HepG2 (cell line): ENCODE measurements around the gene STIM1.

ENCODE experiments used
- CTCF ChIP-seq: sonication (generic); formaldehyde crosslinking; IDR thresholded peaks from 2 replicates; pipeline ENCODE4 v1.5.0; 2020; ENCODE audit warnings: mild to moderate bottlenecking, missing genetic modification reagents, moderate library complexity
- MAX ChIP-seq: IDR thresholded peaks from 2 replicates; pipeline ENCODE4 v1.6.1; 2012; ENCODE audit warnings: inconsistent platforms
- PLSCR1 ChIP-seq: sonication (generic); formaldehyde crosslinking; IDR thresholded peaks from 2 replicates; pipeline ENCODE4 v1.5.0; 2020; ENCODE audit warnings: missing genetic modification reagents, mild to moderate bottlenecking, borderline replicate concordance
- POLR2A ChIP-seq, 2 experiments: IDR thresholded peaks; 2 replicates each; pipeline ENCODE4 v1.6.1; 2011; ENCODE audit warnings: low read depth in 2 of 2, low read length in 2 of 2, mild to moderate bottlenecking in 1 of 2, moderate library complexity in 1 of 2; ENCODE audit not compliant: insufficient read depth in 1 of 2
- POLR2AphosphoS2 ChIP-seq: IDR thresholded peaks from 2 replicates; pipeline ENCODE4 v1.6.1; 2011; ENCODE audit warnings: low read depth, low read length, improper control_type of control experiment
- PREB ChIP-seq: sonication (generic); formaldehyde crosslinking; IDR thresholded peaks from 2 replicates; pipeline ENCODE4 v1.4.0; 2020; ENCODE audit warnings: missing genetic modification reagents
- TARDBP ChIP-seq: sonication (generic); formaldehyde crosslinking; IDR thresholded peaks from 2 replicates; pipeline ENCODE4 v1.8.0; 2022; ENCODE audit warnings: mild to moderate bottlenecking, missing genetic modification reagents
- YY1 ChIP-seq: IDR thresholded peaks from 2 replicates; pipeline ENCODE4 v1.6.1; 2011; ENCODE audit warnings: low read length, low read depth, moderate library complexity, mild to moderate bottlenecking; ENCODE audit not compliant: insufficient read depth, insufficient replicate concordance
- ZNF12 ChIP-seq: sonication (generic); formaldehyde crosslinking; IDR thresholded peaks from 2 replicates; pipeline ENCODE4 v1.5.0; 2020; ENCODE audit warnings: missing genetic modification reagents
- ZNF124 ChIP-seq: sonication (generic); formaldehyde crosslinking; IDR thresholded peaks from 2 replicates; pipeline ENCODE4 v1.4.0; 2020; ENCODE audit warnings: missing genetic modification reagents
- ZNF274 ChIP-seq: sonication (generic); formaldehyde crosslinking; IDR thresholded peaks from 2 replicates; pipeline ENCODE4 v1.5.1; 2020; ENCODE audit warnings: mild to moderate bottlenecking, missing genetic modification reagents
- ZNF704 ChIP-seq: sonication (generic); formaldehyde crosslinking; IDR thresholded peaks from 2 replicates; pipeline ENCODE4 v1.8.1; 2023; ENCODE audit warnings: mild to moderate bottlenecking, inconsistent platforms, moderate library complexity, missing genetic modification reagents, borderline replicate concordance
- ZNF816 ChIP-seq: sonication (generic); formaldehyde crosslinking; IDR thresholded peaks from 2 replicates; pipeline ENCODE4 v1.8.0; 2022; ENCODE audit warnings: missing genetic modification reagents, mild to moderate bottlenecking, borderline replicate concordance
- ZSCAN22 ChIP-seq: sonication (generic); formaldehyde crosslinking; IDR thresholded peaks from 2 replicates; pipeline ENCODE4 v1.4.0; 2020; ENCODE audit warnings: mild to moderate bottlenecking, missing genetic modification reagents

GRCh38 chr11:4094348-4095291 is 239.2 kb downstream of the STIM1 start, which contains the start of gene RRM1:
- TF ChIP-seq PREB (CRISPR knock-in tag): no peak
- peak; percentile 100 for TF ChIP-seq YY1
- TF ChIP-seq ZNF274 (CRISPR knock-in tag): no peak
- TF ChIP-seq MAX: peak; percentile 79; the same call in 1 of the 2 replicates
- 0 out of 2 replicates have a peak, but pooled peaks have one; percentile 2 for TF ChIP-seq CTCF (CRISPR knock-in tag)
- TF ChIP-seq PLSCR1 (CRISPR knock-in tag): no peak
- TF ChIP-seq ZNF12 (CRISPR knock-in tag): no peak
- peak; percentile 69 for TF ChIP-seq POLR2A (IDR thresholded peaks at IDR 0.05; ENCODE audit: insufficient read depth in 1 of 2, low read depth in 2 of 2, low read length in 2 of 2)
- TF ChIP-seq ZNF124 (CRISPR knock-in tag): peak; percentile 69; the same call in 1 of the 2 replicates
- peak; percentile 89 for TF ChIP-seq TARDBP
- TF ChIP-seq ZNF816 (CRISPR knock-in tag): no peak
- no peak for TF ChIP-seq ZSCAN22 (CRISPR knock-in tag)
- no peak for TF ChIP-seq ZNF704 (CRISPR knock-in tag)
- TF ChIP-seq POLR2AphosphoS2: no peak
